ENCODE results near the gene NEK10. TPM values are rescaled to one million over a fixed set of nuclear protein-coding genes. Genes with fewer than 3 reads are reported as not detected.

The NEK10 gene
- total and polyA plus RNA-seq, 2 donors (not counting 3 experiments of a cell fraction or from before 2014, with no cell fraction given): 0.32 to 5.0 TPM

- Histone ChIP-seq H3K36me3 (ENCODE audit: control insufficient read depth in 2 of 2, extremely low read depth in 1 of 2, insufficient read depth in 2 of 2, low read length in 2 of 2) (no peaks in the 10 kb centered on the region), H3K4me3 (replicated peaks in 1 of 3; ENCODE audit: insufficient read depth in 1 of 3, low read depth in 1 of 3, low read length in 3 of 3) (no peak overlapping the region), H3K9me1 (replicated peaks; ENCODE audit: control insufficient read depth, extremely low read depth, insufficient read depth, low read length) (no peaks in the 10 kb centered on the region), H4K20me1 (replicated peaks; ENCODE audit: control insufficient read depth, extremely low read depth, insufficient read depth, low read length) (no peaks in the 10 kb centered on the region), H3K79me2 (ENCODE audit: control insufficient read depth, insufficient read depth, low read length) (no peaks in the 10 kb centered on the region), H3K27ac (ENCODE audit: insufficient read depth, low read depth, low read length) (no peak overlapping the region), H3K27me3 (ENCODE audit: control insufficient read depth in 2 of 2, insufficient read depth in 2 of 2, low read length in 2 of 2) (no peaks in the 10 kb centered on the region), H3K9me3 (replicated peaks; ENCODE audit: control insufficient read depth, insufficient read depth, low read length) (no peaks in the 10 kb centered on the region), H3K4me1 (ENCODE audit: control insufficient read depth, extremely low read depth, insufficient read depth, low read length) (no peaks in the 10 kb centered on the region), H2AFZ (ENCODE audit: low read depth, low read length) (no peak overlapping the region), H3K9ac (replicated peaks; ENCODE audit: extremely low read depth, insufficient read depth, low read length) (no peak overlapping the region), H3K4me2 (ENCODE audit: insufficient read depth, low read length) (no peak overlapping the region)
- no peak for DNase-seq (ENCODE audit: low read depth, low spot score)
- ChIA-PET POLR2A (no interaction called here), CTCF (interaction anchor here (1.3 to 3.1 kb wide), 4 partner anchors 25 to 144 kb away, joined by 4 to 22 read pairs (median 8); no protein-coding TSS in a partner anchor)
- TF ChIP-seq GATA2 (IDR thresholded peaks at IDR 0.05; ENCODE audit: insufficient read depth, insufficient read length, low read depth, low read length): no peak
- TF ChIP-seq JUN (IDR thresholded peaks at IDR 0.05; ENCODE audit: borderline replicate concordance, insufficient read depth, insufficient read length, low read depth): no peak
- no peak for TF ChIP-seq EZH2 (IDR thresholded peaks at IDR 0.05; ENCODE audit: borderline replicate concordance, low read depth, low read length, severe bottlenecking)
- no peak for TF ChIP-seq FOS (IDR thresholded peaks at IDR 0.05; ENCODE audit: borderline replicate concordance, insufficient read depth, low read length)
- TF ChIP-seq MAX (IDR thresholded peaks at IDR 0.05; ENCODE audit: insufficient read depth, insufficient read length): no peak
- TF ChIP-seq POLR2A (IDR thresholded peaks at IDR 0.05; ENCODE audit: low read depth, low read length): no peak
- TF ChIP-seq, protein P1, sequence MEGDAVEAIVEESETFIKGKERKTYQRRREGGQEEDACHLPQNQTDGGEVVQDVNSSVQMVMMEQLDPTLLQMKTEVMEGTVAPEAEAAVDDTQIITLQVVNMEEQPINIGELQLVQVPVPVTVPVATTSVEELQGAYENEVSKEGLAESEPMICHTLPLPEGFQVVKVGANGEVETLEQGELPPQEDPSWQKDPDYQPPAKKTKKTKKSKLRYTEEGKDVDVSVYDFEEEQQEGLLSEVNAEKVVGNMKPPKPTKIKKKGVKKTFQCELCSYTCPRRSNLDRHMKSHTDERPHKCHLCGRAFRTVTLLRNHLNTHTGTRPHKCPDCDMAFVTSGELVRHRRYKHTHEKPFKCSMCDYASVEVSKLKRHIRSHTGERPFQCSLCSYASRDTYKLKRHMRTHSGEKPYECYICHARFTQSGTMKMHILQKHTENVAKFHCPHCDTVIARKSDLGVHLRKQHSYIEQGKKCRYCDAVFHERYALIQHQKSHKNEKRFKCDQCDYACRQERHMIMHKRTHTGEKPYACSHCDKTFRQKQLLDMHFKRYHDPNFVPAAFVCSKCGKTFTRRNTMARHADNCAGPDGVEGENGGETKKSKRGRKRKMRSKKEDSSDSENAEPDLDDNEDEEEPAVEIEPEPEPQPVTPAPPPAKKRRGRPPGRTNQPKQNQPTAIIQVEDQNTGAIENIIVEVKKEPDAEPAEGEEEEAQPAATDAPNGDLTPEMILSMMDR (IDR thresholded peaks at IDR 0.05; ENCODE audit: extremely low read depth in 1 of 2, insufficient read depth in 1 of 2, low read depth in 1 of 2, low read length in 2 of 2): no peak
- no peak for TF ChIP-seq MYC (IDR thresholded peaks at IDR 0.05; ENCODE audit: low read depth, low read length)
- TF ChIP-seq POLR2AphosphoS5 (IDR thresholded peaks at IDR 0.05; ENCODE audit: insufficient read depth, low read depth, low read length): no peak
- no peak for FAIRE-seq
- dilution Hi-C loops (cut with MboI; ENCODE audit: extremely low pct_ligation_motif_present, low sequenced_read_pairs): no loop called here
- no TSS peak for BruUV-seq (replicated peaks)
- intact Hi-C loops (cut with micrococcal nuclease): loop anchor here (1.0 kb wide), 1 partner anchor 144 kb away; no protein-coding TSS in a partner anchor
Observed at GRCh38 chr3:27278383-27279055, 90.7 kb downstream of the NEK10 start.
